Inferior parietal cortex (tissue), 1 donor: ENCODE results near the gene MRPL28.
"Not testable (repeated sequence)": the region's sequence is repeated elsewhere in the genome, so short reads cannot be mapped to it uniquely, and the experiment has no call there.

Source experiments
- DNase-seq: peaks from one replicate; pipeline ENCODE4 v3.0.0-alpha.2; 2016; ENCODE audit errors: extremely low spot score

The MRPL28 gene

DNA sequence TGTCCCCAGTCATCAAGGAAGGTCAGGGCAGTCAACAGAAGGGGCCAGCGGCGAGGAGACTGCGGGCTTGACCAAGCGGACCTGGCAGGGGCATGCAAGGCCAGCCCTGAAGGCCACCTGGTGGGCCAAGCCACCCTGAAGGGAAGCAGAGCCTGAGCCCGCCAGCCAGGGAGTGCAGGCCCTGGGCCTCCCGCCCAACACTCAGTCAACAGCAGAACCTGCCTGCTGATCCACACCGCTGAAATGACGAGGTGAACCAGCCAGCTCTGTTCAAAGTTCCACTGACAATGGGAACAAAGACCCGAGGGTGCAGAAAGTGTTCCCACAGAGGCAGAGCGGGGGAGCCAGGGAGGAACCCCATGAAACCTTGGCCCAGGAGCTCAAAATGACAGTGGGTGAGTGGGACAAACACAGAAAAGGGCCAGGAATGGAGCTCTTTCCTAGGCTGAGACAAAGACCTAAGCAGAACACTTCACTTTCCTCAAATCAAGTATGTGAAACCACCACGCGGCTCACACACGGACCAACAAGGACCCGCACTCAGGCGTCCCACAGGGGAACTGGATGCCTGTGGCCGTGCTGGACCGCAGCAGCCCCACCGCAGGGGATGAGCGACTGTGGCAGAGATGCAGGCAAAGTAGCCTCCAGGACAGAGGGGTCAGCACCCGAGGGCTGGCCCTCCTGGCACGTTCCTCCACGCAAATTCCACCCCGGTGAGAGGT is 29.8 kb downstream of the MRPL28 start:
- DNase-seq, result no peak

DNA sequence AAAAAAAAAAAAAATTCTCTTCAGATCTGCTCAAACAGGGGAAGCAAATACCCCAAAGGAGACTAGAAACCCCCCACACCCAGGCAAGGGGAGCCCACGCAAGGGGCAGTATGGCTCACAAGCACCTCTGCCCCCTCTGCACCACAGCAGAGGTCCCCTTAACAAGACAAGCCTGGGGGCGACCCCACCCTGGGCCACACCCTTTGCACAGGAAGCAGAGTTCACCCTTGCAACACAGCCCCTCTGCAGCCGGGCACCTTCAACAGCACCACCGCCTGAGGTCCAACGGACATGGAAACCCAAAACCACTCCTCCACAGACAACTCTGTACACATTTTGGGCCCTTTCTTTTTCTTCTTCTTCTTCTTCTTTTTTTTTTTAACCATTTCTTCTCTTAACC is 30.7 kb downstream of the MRPL28 start:
- no peak for DNase-seq

DNA sequence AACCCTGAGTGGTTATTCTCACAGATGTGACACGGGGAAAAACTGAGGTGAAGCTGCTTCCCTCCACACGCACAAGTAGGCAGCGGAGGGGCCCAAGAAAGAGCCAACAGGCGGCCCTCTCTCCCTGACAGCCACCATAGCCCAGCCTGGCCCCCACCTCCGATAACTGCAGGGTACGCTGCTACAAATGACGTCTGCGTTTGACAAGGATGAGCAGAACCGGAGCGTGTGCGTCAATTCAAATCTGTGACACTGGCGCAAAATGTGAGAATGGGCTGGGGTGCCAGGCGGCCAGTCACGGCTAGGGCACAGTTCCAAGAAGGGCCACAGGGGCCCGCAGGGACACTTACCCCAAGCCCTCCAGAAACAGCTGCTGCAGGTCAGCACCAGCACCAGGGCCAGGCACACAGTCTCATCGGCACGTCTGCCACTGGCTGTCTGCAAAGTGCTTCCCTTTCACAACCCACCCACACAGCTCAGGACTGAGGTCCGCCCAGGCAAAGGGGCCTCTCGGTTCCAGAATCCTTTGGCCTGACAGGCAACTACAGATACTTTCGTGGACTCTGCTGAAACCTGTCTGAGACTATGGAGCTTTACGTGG is 32.3 kb downstream of the MRPL28 start:
- no peak for DNase-seq

DNA sequence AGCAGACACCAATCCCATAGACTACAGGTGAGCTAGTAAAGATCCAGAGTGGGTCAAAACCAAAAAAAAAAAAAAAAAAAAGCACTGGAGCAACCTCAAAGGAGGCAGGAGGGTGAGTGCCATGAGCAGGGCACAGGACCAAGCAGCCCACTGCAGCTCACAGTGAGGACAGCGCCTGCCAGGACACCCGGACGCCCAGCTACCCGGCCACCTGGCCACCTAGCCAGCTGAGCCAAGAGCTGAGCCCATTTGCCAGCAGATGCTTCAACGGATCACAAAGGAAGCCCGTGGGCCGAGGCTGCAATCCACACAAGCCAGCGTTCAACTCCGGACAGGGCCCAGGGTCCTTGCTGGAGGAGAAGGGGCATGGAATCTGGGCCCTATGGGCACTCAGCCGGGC is 32.9 kb downstream of the MRPL28 start:
- DNase-seq, result no peak

DNA sequence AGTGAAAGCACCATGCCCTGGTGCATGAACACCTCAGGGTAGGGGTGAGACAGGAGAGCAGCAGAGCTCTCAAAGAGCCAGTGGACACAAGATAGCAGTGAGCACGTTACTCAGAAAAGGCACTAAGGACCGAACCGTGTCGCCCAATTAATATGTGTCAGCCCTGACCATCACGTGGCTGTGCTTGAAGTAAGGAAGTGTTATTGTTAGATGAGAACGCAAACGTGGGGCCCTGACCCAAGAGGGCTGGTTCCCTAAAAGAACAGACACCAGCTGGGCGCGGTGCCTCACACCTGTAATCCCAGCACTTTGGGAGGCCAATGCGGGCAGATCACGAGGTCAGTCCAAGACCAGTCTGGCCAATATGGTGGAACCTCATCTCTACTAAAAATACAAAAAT is 34.1 kb downstream of the MRPL28 start:
- DNase-seq, result no peak

DNA sequence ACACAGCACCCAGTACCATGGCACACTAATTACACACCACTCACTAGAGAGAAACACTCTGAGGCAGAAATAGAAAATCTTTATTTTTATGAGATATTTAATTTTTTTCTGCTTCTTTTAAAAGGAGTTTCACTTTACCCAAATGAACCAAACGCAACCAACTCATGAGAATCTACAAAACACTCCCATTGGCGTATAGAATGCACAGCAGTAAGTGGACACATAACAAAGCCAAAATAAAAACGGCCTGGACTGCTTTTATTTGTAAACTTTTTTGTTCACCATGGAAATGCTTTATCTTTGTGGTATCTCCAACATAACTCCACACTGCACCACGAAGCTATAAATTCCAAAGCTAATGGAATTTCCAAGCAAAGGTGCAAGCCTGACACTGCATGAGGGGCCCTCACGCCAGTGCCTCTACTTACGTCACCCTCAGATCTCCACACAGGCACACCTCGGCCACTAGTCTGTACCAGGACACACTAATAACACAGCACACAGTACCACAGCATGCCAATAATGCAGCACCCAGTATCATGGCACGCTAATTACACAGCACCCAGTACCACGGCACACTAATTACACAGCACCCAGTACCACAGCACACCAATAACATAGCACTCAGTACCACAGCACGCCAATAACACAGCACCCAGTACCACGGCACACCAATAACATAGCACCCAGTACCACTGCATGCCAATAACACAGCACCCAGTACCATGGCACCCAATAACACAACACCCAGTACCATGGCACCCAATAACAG is 35.3 kb downstream of the MRPL28 start:
- DNase-seq, result not testable (repeated sequence)

DNA sequence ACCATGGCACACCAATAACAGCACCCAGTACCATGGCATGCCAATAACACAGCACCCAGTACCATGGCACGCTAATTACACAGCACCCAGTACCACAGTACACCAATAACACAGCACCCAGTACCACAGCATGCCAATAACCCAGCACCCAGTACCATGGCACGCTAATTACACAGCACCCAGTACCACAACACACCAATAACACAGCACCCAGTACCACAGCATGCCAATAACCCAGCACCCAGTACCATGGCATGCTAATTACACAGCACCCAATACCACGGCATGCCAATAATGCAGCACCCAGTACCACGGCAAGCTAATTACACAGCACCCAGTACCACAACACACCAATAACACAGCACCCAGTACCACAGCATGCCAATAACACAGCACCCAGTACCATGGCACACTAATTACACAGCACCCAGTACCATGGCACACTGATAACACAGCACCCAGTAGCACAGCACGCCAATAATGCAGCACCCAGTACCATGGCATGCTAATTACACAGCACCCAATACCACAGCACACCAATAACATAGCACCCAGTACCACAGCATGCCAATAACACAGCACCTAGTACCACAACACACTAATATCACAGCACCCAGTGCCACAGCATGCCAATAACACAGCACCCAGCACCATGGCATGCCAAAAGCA is 36.0 kb downstream of the MRPL28 start:
- DNase-seq, result not testable (repeated sequence)

DNA sequence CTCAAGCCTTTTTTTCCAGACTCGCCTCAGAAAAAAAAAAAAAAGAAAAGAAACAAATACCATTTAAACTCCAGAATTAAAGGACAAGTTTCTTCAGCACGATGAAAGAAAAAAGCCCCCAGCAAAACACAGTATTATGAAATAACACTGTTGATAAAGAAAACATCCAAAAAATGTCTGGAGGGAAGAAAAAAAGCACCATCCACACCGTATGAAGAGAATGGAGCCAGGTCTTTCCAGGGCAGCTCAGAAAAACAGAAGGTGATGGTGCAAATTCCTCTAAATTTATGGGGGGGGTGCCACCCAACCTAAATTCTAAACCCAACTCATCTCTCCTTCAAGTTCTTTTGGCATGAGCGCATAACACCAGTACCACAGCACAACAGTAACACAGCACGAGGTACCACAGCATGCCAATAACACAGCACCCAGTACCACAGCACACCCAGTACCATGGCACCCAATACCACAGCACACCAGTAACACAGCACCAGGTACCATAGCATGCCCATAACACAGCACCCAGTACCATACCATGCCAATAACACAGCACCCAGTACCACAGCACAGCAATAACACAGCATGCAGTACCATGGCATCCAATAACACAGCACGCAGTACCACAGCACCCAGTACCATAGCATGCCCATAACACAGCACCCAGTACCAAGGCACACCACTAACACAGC is 36.8 kb downstream of the MRPL28 start:
- DNase-seq, result no peak

DNA sequence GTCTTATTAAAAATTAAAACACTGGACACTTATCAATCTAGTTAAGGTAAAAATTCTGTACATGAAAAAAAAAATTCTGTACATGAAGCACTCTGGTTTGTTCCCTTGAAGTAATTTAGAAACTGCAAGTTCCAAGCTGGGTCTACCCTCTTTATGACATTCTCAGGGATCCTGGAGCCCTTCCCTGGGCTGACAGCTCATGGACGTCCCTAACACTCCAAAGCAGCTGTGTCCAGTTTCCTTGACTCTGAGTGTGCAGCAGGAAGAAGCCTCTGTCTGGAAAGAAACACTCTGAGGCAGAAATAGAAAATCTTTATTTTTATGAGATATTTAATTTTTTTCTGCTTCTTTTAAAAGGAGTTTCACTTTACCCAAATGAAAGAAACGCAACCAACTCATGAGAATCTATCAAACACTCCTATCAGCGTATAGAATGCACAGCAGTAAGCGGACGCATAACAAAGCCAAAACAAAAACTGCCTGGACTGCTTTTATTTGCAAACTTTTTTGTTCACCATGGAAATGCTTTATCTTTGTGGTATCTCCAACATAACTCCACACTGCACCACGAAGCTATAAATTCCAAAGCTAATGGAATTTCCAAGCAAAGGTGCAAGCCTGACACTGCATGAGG is 39.0 kb downstream of the MRPL28 start:
- DNase-seq, result not testable (repeated sequence)

DNA sequence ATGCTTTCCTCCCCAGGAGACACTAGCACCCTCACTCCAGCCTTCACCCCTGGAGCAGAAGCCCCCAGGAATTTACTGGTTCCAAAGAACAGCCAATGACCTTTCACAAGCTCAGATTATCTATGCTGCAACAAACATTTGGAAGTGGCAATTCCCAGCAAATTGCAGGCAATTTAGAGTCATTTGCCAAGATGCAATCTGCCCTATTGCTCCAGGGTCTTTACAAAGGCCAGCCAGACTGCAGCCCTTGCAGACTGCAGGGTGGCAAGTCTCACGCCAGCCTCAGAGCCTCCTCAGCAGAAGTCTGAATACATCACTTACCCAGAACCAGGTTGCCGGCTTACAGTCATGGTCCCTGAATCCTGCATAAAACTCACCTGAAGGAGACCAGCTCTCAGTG is 39.6 kb downstream of the MRPL28 start:
- no peak for DNase-seq

DNA sequence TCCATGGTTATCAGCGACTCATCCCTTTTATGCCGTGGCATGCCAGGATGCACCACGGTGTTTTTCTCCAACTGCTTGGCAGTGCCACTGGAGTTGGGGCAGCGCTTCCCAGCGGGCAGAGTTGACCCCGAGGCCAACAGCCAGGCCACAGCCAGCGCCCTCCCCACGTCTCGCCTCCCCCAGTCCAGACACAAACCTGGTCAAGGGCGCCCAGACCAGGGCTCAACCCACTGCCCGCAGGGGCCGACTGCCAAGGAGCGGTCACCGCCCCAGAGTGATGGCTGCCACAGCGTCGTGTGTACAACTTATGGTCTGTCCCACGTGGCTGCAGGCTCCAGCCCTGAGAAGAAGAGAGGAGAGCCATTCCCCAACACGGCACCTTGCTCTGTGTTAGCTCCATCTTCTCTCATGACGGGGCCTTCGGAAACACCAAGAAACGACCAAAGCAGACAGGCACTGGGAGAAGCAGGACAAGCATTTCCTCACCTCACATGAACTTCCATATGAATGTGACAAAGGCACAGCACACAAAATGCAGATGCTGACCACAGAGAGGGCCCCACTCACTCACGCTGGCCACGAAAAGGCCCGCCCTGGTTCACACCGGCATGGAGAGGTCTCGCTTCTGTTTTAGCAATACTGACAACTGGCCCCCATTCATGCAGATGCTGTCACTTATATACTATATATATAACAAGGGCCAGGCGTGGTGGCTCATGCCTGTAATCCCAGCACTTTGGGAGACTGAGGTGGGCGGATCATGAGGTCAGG is 44.8 kb downstream of the MRPL28 start:
- DNase-seq, result no peak

DNA sequence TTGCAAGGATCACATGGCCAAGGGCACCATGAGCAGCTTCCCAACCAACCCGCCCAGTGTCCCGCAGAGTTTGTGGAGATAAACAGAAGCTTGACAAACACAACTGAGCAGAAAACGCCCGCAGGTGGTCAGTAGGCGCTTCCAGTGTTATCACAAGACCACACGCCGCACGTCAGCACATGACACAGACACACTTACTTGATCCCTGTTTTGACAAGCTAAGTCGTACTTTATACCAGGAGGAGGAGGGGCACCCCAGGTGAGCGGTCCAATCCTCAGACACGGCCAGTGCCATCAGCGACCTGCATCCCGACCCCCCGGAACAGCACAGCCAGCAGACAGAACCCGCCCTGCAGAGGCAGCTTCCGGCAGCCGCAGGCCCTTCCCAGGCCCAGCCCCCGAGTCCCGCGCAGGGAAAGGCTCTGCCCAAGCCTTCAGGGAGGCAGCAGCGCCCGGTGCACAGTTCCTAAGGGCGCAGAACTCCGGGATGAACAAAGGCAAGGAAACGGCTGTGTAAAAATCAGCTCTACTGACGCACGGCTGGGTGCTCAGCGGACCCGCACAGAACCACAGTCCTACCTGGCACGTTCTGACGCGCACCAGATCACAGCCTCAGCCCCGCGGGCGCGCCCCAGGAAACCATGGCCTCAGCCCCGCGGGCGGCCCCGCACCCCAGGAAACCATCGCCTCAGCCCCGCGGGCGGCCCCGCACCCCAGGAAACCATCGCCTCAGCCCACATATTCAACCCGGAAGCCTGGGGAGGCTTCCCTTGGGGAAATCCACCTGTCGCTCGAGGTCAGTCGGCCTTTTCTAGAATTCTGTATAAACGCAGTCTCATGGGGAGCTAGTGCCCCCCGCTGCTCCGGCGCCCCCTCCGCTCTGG is 45.6 kb downstream of the MRPL28 start:
- no peak for DNase-seq

DNA sequence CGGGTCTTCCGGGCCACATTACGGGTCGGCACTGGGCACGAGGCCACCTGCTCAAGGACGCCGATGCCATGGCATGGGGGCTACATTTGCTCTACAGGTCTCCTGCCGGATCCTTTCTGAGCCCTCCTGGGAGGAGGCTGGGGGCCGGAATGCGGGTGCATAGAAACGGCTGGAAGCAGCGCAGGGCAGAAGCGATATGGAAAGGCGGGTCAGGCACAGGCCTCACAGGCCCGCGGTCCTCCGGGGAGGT is 46.2 kb downstream of the MRPL28 start:
- no peak for DNase-seq

DNA sequence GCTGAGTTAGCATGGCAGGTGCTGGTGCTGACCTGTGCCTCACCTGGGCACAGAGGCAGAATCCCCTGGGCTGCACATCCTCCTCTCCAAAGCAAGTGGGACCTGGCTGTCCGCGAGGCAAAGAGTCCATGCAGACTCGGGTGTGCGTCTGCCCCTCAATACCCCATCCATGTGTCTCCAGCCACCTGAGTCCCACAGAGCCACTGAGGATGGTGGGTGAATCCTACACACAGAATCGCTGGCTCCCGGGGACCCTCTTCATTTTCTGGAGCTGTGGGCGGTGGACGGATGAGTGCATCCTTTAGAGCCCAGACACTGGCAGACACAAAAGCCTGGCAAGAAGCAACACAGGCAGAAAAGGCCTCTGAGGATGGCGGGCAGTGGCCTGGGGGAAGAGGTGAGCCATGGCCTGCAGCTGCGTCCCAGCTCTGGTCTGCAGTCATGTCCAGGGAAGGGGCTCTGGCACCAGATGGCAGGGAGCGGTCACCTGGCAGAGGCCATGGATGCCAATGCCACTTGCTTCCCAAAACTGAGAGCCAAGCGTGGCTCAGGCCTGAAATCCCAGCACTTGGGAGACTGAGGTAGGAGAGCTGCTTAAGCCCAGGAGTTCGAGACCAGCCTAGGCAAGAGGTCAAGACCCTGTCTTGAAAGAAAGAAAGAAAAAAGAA is 47.7 kb downstream of the MRPL28 start:
- no peak for DNase-seq

DNA sequence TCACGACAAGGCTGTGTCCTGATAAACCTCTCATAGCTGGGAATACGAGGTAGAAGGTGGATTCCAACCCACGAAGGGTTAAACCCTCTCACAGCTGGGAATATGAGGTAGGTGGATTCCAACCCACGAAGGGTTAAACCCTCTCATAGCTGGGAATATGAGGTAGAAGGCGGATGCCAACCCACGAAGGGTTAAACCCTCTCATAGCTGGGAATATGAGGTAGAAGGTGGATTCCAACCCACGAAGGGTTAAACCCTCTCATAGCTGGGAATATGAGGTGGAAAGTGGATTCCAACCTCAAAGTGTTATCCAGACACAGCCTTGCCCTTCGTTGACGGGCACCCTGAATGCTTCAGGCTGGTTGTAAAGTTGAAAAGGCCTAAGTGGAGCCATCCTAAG is 48.8 kb downstream of the MRPL28 start:
- no peak for DNase-seq

DNA sequence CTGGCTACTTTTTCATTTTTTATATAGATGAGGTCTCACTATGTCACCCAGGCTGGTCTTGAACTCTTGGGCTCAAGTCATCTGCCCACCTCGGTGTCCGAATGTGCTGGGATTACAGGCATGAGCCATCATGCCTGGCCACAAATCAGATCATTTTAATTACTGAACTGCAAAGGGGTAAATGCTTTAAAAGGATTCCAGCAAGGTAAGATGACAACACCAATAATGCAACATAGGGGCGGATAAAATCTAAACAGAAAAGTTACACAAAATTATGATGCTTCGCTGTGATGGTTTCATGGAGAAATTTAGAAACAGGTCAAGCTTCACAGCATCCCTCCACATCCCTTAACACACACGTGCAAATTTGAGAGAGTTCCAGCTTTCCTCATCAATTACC is 50.1 kb downstream of the MRPL28 start:
- DNase-seq, result no peak

DNA sequence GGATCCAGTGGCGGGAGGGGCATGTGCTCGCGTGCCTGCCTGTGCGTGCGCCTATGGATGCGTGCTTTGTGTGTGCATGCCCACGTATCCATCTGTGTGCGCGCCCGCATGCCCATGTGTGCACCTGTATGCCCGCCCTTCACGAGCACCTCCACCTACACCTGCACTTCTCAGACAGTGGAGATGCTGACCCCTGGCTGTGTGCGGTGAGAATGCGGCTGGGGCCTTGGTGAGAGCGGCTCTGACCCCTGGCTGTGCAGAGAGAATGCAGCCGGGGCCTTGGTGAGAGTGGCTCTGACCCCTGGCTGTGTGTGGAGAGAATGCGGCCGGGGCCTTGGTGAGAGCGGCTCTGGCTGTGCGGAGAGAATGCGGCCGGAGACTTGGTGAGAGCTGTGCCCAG is 51.7 kb downstream of the MRPL28 start:
- DNase-seq, result no peak

DNA sequence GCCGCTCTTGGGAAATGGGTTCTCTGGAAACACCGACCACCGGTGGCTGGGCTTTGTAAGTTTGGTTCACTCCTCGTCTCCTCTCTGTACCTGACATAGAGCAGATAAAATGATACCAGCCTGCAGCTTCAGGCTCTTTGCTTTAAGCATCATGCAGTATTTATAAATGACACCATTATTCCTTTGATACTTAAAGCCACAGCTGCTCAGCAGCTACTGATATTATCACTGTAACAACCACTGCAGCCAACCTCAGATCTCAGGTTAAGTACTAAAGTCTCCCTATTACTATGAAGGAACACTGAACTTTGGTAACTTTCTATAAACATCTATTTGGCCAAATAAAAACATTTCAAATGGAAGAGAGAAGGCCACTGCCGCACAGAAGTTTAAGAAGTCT is 52.8 kb downstream of the MRPL28 start:
- no peak for DNase-seq
